Lower leg skin (tissue), 4 donors: ENCODE data around the gene TANK. TPM values are rescaled to one million over a fixed set of nuclear protein-coding genes. Genes with fewer than 3 reads are reported as not detected.

Experiments used
- DNase-seq, 2 donors: peaks; one replicate each; pipeline ENCODE4 v3.0.0-alpha.2; 2019; ENCODE audit warnings: low spot score in 2 of 2
- H3K4me3 ChIP-seq: fragments of 200-600 bp; sonication (generic); 2 replicates; pipeline ENCODE4 v1.5.1; 2017; ENCODE audit warnings: mild to moderate bottlenecking, low read depth; ENCODE audit not compliant: poor library complexity, severe bottlenecking
- CTCF ChIP-seq, 3 donors: fragments of 450-650 bp; IDR thresholded peaks; one replicate each; pipeline ENCODE4 v1.5.1; 2016; ENCODE audit warnings: antibody characterized with exemption in 3 of 3, mild to moderate bottlenecking in 3 of 3, moderate library complexity in 2 of 3
- POLR2A ChIP-seq, 2 donors: fragments of 450-650 bp; IDR thresholded peaks; one replicate each; pipeline ENCODE4 v1.6.1; 2016 to 2017; ENCODE audit warnings: antibody characterized with exemption in 2 of 2, mild to moderate bottlenecking in 1 of 2, moderate library complexity in 1 of 2
- WGBS, 2 donors: methylation state at CpG; one replicate each; pipeline ENCODE4 v1.1.5; 2018; 5-methylcytosine and 5-hydroxymethylcytosine counted together
- intact Hi-C: fragments of 100-400 bp; cut with DNase I; formaldehyde crosslinking; loops from one replicate; pipeline ENCODE4 v1.15.0; 2023; ENCODE audit warnings: low total_unique reads
- total RNA-seq, 4 donors: library from RNA; depleted of rRNA; stranded (reverse); fragments of >200 nt; gene quantifications; one replicate each; pipeline ENCODE4 v1.1.0, GENCODE V29; 2016

The TANK gene
- total RNA-seq, 4 donors from 2014 or later, result 81.6 to 89.8 (median 88.0) TPM

GRCh38 chr2:161209902-161210301, 49.7 kb downstream of the TANK start:
- intact Hi-C loops, result no loop called here
- TF ChIP-seq CTCF (IDR thresholded peaks at IDR 0.05) (no peak), POLR2A (IDR thresholded peaks at IDR 0.05) (no peak)

GRCh38 chr2:161217597-161218185, 57.5 kb downstream of the TANK start:
- intact Hi-C loops, result no loop called here

More at GRCh38 chr2:161209902-161210301, 49.7 kb downstream of the TANK start:
- DNase-seq, result no peak
- no peak overlapping the region for H3K4me3 ChIP-seq
- 86 to 93% methylated on average over 2 of the region's 2 CpGs for WGBS, 2 donors

GRCh38 chr2:161219211-161219610, 59.0 kb downstream of the TANK start:
- DNase-seq, result no peak
- intact Hi-C loops, result no loop called here
- 85 to 91% methylated on average over 1 of the region's 1 CpG for WGBS, 2 donors
- H3K4me3 ChIP-seq, result no peak overlapping the region
- no peak for TF ChIP-seq POLR2A (IDR thresholded peaks at IDR 0.05)
- no peak for TF ChIP-seq CTCF (IDR thresholded peaks at IDR 0.05)

More at GRCh38 chr2:161217597-161218185, 57.5 kb downstream of the TANK start:
- TF ChIP-seq POLR2A (IDR thresholded peaks at IDR 0.05) (no peak), CTCF (IDR thresholded peaks at IDR 0.05) (no peak)
- 62 to 66% methylated on average over 3 of the region's 3 CpGs for WGBS, 2 donors
- no peak for DNase-seq
- H3K4me3 ChIP-seq, result no peak overlapping the region

GRCh38 chr2:161223139-161223732, 63.0 kb downstream of the TANK start:
- 74% methylated on average over 3 of the region's 3 CpGs for WGBS, 2 donors
- no peak for DNase-seq
- TF ChIP-seq POLR2A (IDR thresholded peaks at IDR 0.05) (no peak), CTCF (IDR thresholded peaks at IDR 0.05) (peak in 1 of 3 donors; percentile 55)
- no peak overlapping the region for H3K4me3 ChIP-seq
- intact Hi-C loops, result no loop called here

- no peak for TF ChIP-seq CTCF (IDR thresholded peaks at IDR 0.05)
- no peak for TF ChIP-seq POLR2A (IDR thresholded peaks at IDR 0.05)
- intact Hi-C loops, result no loop called here
- no peak for DNase-seq
- no peak overlapping the region for H3K4me3 ChIP-seq
- WGBS, 2 donors, result 88 to 89% methylated on average over 6 of the region's 6 CpGs
These were observed 68.4 kb downstream of the TANK start for GRCh38 chr2:161228511-161229240.
